NOMO-1 (cell line): Measurements from ENCODE around the gene FMC1.

ENCODE experiments used
- DNase-seq, 2 experiments: peaks; one replicate each; lab custom pipeline; 2025; ENCODE audit not compliant: unreplicated experiment in 2 of 2; lab: John Stamatoyannopoulos, UW

FMC1 gene

DNA sequence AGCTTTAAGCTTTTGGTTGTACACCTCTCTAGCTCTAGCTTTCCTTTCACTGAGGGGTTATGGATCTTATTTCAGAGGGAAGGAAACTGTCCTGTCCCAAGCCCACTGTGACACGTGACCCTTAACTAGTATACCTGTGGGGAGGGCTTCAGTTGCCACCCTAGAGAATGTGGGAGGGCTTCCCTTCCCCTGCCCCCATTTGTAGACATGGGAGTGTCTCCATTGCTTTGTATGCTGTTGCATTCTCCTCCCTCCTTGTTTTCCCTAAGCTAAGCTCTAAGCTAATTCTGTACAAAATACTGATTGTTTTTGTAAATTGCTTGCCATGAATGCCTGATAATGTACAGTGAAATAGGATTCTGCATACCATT, 29.8 kb downstream of the FMC1 start:
- DNase-seq, result no peak

GRCh38 chr7:139374246-139374645, 33.1 kb downstream of the FMC1 start:
- DNase-seq, result no peak

- no peak for DNase-seq
Observed at GRCh38 chr7:139382439-139382838, 41.3 kb downstream of the FMC1 start.

DNA sequence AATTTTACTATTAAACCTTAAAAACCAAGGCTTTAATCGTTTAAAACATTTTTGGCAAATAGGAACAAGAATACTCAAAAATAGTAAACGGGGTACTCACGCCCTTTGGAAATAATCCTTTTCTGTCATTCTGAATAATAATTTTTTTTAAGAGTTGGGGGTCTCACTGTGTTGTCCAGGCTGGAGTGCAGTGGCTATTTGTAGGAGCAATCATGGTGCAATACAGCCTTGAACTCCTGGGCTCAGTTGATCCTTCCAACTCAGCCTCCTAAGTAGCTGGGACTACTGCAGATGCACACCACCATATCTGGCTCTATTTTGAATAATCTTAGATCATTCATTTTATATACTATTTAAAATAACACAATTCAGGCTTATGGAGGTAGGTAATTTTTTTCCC, 43.5 kb downstream of the FMC1 start:
- no peak for DNase-seq

DNA sequence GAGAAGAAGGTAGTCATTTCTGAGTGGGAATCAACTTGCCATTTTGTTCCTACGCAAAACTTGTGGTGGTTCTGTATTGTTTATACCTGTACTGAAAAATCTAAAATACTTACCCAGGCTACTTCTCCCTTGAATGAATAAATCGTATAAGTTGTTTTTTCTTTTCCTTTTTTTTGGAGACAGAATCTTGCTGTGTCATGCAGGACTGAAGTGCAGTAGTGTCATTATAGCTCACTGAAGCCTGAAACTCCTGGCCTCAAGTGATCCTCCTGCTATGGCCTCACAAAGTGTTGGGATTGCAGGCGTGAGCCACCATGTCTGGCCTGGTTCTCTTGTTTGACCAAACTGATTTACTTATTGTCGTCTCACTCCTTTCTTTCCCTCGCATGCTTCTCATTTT, 46.5 kb downstream of the FMC1 start:
- DNase-seq, result no peak

DNA sequence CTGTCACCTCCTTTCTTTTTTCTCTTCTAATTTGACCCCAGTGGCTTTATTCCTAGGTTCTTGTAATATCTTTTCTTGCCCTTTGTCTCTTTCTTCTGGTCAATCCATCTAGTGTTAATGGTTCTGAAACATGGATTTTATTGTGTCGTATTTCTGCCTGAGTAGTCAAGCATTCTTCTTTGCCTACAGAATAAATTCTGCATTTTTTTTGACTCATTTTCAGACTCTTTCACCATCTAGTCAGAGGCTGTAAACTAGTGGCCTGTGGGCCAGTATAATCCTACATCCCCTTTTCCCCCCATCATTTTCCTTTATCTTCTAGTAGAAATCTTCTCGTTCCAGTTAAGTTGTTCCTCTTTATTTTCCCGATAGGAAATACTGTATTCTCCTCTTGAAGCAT, 48.0 kb downstream of the FMC1 start:
- DNase-seq, result no peak

DNA sequence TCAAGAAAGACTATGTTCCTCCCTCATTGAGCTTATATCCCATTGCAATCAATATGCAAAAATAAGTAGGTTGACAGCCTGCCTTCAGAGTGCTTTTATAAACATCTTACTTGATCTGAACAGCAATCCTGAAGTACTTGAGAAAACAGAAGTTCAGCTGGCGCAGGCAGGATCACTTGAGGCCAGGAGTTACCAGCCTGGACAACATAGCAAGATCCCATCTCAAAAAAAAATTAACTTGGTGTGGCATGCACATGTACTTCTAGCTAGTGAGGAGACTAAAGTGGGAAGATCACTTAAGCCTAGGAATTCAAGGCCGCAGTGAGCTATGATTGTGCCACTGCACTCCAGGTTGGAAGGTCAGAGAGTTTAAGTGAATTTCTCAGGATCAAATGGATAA, 48.6 kb downstream of the FMC1 start:
- DNase-seq, result no peak

DNA sequence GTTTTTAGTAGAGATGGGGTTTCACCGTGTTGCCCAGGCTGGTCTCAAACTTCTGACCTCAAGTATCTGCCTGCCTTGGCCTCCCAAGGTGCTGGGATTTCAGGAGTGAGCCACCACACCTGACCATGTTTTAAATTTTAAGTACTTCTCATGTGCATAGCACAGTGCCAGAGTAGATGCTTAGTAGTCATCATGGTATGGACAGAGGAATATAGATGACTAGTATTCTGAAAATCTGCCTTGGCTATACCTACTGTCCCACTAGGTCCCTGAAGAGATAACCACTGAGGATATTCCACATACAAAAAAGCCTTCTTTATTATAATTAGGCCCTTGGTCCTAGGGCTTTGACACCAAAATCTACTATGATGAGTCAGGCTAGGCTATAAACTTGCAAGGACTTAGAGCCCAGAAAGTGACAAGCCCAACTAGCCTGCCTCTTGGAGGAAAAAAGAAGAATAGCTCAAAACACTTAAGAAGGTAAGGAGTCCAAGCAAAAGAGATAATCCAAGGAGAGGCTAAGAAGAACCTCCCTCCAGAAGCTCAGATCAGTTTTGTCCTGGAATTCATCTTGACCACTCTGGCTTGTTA, 52.6 kb downstream of the FMC1 start:
- no peak for DNase-seq

GRCh38 chr7:139394540-139394939, 53.4 kb downstream of the FMC1 start:
- no peak for DNase-seq
